Upper lobe of left lung (tissue), 6 donors: Measurements from ENCODE around the gene HSPB8. TPM values are rescaled to one million over a fixed set of nuclear protein-coding genes. Genes with fewer than 3 reads are reported as not detected.

Experiments
- ATAC-seq, 2 donors: fragments of 200-7000 bp; cut with Tn5 transposase; one replicate each; pipeline ENCODE4 v1.9.1; 2022; ENCODE audit warnings: mild to moderate bottlenecking in 2 of 2, moderate library complexity in 2 of 2; ENCODE audit not compliant: low FRiP score in 2 of 2
- DNase-seq, 2 donors: peaks; one replicate each; pipeline ENCODE4 v3.0.0-alpha.2; 2019 to 2020
- H3K27ac ChIP-seq, 4 donors: fragments of 200-600 bp; sonication (generic); one replicate each; pipeline ENCODE4 v1.5.1; 2016 to 2019
- H3K27me3 ChIP-seq, 4 donors: fragments of 200-600 bp; sonication (generic); one replicate each; pipeline ENCODE4 v1.5.1; 2017 to 2019
- H3K36me3 ChIP-seq, 4 donors: fragments of 200-600 bp; sonication (generic); one replicate each; pipeline ENCODE4 v1.5.1; 2016 to 2019
- H3K4me1 ChIP-seq, 4 donors: fragments of 200-600 bp; sonication (generic); one replicate each; pipeline ENCODE4 v1.5.1; 2018 to 2019
- H3K4me3 ChIP-seq, 4 donors: fragments of 200-600 bp; sonication (generic); one replicate each; pipeline ENCODE4 v1.5.1; 2017 to 2019; ENCODE audit warnings: mild to moderate bottlenecking in 2 of 4, moderate library complexity in 1 of 4
- H3K9me3 ChIP-seq, 4 donors: fragments of 200-600 bp; sonication (generic); one replicate each; pipeline ENCODE4 v1.5.1; 2018 to 2019
- EP300 ChIP-seq, 4 donors: sonication (generic); formaldehyde crosslinking; IDR thresholded peaks; one replicate each; pipeline ENCODE4 v1.5.1; 2017; ENCODE audit warnings: antibody characterized with exemption in 4 of 4, control low read depth in 2 of 4
- POLR2A ChIP-seq, 4 donors: fragments of 450-650 bp; IDR thresholded peaks; one replicate each; pipeline ENCODE4 v1.5.1; 2016 to 2017; ENCODE audit warnings: antibody characterized with exemption in 4 of 4, mild to moderate bottlenecking in 2 of 4
- POLR2AphosphoS5 ChIP-seq, 2 donors: sonication (generic); formaldehyde crosslinking; IDR thresholded peaks; one replicate each; pipeline ENCODE4 v1.5.1; 2017; ENCODE audit warnings: antibody characterized with exemption in 2 of 2
- WGBS, 2 donors: methylation state at CpG; one replicate each; pipeline ENCODE4 v1.1.5; 2017 to 2018; 5-methylcytosine and 5-hydroxymethylcytosine counted together
- total RNA-seq, 6 donors: library from RNA; depleted of rRNA in 4 of 6; stranded (reverse); fragments of >200 nt in 4 of 6; gene quantifications; one replicate each; pipeline versions ENCODE4 v1.1.0 to v1.2.1, GENCODE V29; 2016 to 2021
- TF ChIP-seq, protein P1 (sequence below), 6 experiments: fragments of 450-650 bp in 4 of 6; fragments of 200-600 bp in 2 of 6; sonication (generic) in 2 of 6; IDR thresholded peaks; one replicate each; pipeline ENCODE4 v1.5.1; 2016 to 2019; ENCODE audit warnings: antibody characterized with exemption in 6 of 6
- donor health status: DM: no; HTN: no; CAD: no; lungs with moderate emphysema.
- donor health status: DM: no; HTN: yes; CAD: no; lungs with severe emphysema.

The HSPB8 gene
- total RNA-seq, 6 donors from 2014 or later: 15.7 to 59.9 (median 39.8) TPM

GRCh38 chr12:119222222-119222951 lies 43.7 kb downstream of the HSPB8 start:
- Histone ChIP-seq H3K9me3 (no peaks in the 10 kb centered on the region), H3K36me3 (no peaks in the 10 kb centered on the region), H3K4me3 (no peak overlapping the region), H3K27me3 (no peaks in the 10 kb centered on the region), H3K4me1 (peaks cover 0 to 18% (median 5%) of the 10 kb centered on the region in 4 donors), H3K27ac (no peak overlapping the region)
- ATAC-seq: peak; percentile 41 to 81
- 57 to 59% methylated on average over 5 of the region's 5 CpGs for WGBS, 2 donors
- TF ChIP-seq, protein P1, sequence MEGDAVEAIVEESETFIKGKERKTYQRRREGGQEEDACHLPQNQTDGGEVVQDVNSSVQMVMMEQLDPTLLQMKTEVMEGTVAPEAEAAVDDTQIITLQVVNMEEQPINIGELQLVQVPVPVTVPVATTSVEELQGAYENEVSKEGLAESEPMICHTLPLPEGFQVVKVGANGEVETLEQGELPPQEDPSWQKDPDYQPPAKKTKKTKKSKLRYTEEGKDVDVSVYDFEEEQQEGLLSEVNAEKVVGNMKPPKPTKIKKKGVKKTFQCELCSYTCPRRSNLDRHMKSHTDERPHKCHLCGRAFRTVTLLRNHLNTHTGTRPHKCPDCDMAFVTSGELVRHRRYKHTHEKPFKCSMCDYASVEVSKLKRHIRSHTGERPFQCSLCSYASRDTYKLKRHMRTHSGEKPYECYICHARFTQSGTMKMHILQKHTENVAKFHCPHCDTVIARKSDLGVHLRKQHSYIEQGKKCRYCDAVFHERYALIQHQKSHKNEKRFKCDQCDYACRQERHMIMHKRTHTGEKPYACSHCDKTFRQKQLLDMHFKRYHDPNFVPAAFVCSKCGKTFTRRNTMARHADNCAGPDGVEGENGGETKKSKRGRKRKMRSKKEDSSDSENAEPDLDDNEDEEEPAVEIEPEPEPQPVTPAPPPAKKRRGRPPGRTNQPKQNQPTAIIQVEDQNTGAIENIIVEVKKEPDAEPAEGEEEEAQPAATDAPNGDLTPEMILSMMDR (IDR thresholded peaks at IDR 0.05): no peak
- TF ChIP-seq POLR2A (IDR thresholded peaks at IDR 0.05) (no peak), EP300 (IDR thresholded peaks at IDR 0.05) (no peak), POLR2AphosphoS5 (IDR thresholded peaks at IDR 0.05) (no peak)
- DNase-seq: peak in 1 of 2 donors; percentile 20

- no peaks in the 10 kb centered on the region for H3K9me3 ChIP-seq
- H3K4me1 ChIP-seq: peaks cover 0 to 18% (median 5%) of the 10 kb centered on the region in 4 donors
- 39 to 40% methylated on average over 4 of the region's 4 CpGs for WGBS, 2 donors
- DNase-seq: no peak
- H3K27ac ChIP-seq: no peak overlapping the region
- H3K36me3 ChIP-seq: no peaks in the 10 kb centered on the region
- H3K4me3 ChIP-seq: no peak overlapping the region
- H3K27me3 ChIP-seq: no peaks in the 10 kb centered on the region
- TF ChIP-seq POLR2AphosphoS5 (IDR thresholded peaks at IDR 0.05) (no peak), EP300 (IDR thresholded peaks at IDR 0.05) (no peak), POLR2A (IDR thresholded peaks at IDR 0.05) (no peak)
- TF ChIP-seq, protein P1 (IDR thresholded peaks at IDR 0.05): no peak
- ATAC-seq: no peak
These were observed 46.7 kb downstream of the HSPB8 start for GRCh38 chr12:119225454-119225853.

GRCh38 chr12:119227292-119227691 lies 48.6 kb downstream of the HSPB8 start:
- TF ChIP-seq EP300 (IDR thresholded peaks at IDR 0.05) (peak in 1 of 4 donors; percentile 58), POLR2AphosphoS5 (IDR thresholded peaks at IDR 0.05) (no peak)
- no peak for ATAC-seq
- H3K4me3 ChIP-seq: no peak overlapping the region
- no peaks in the 10 kb centered on the region for H3K27me3 ChIP-seq
- H3K27ac ChIP-seq: no peak overlapping the region
- peak in 1 of 2 donors; percentile 32 for DNase-seq
- H3K36me3 ChIP-seq: no peaks in the 10 kb centered on the region
- 30 to 41% methylated on average over 3 of the region's 3 CpGs for WGBS, 2 donors
- H3K4me1 ChIP-seq: peaks cover 0 to 18% (median 3%) of the 10 kb centered on the region in 4 donors
- no peaks in the 10 kb centered on the region for H3K9me3 ChIP-seq

DNA sequence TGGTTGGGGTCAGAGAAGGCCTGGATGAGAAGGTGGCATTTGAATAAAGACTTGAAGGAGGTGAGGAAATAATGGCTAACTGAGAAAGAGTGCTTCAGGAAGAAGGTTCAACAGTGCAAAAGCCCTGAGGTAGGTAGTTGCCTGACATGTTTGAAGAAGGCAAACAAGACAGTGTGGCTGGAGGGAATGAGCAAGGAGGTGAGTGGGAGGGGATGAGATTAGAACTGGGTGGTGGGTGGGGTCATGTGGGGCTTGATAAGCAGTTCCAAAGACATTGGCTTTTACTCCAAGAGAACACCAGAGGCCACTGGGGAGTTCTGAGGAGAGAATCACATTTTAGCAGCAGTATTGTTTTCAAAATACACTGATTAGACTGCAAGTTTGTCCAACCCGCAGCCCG lies 50.5 kb downstream of the HSPB8 start:
- Histone ChIP-seq H3K9me3 (no peaks in the 10 kb centered on the region), H3K27me3 (no peaks in the 10 kb centered on the region), H3K36me3 (no peaks in the 10 kb centered on the region), H3K4me3 (no peak overlapping the region), H3K4me1 (peaks cover 0 to 14% (median 3%) of the 10 kb centered on the region in 4 donors), H3K27ac (no peak overlapping the region)
- WGBS, 2 donors: 88 to 97% methylated on average over 2 of the region's 2 CpGs
- TF ChIP-seq, protein P1 (IDR thresholded peaks at IDR 0.05): no peak
- TF ChIP-seq EP300 (IDR thresholded peaks at IDR 0.05): no peak
- TF ChIP-seq POLR2A (IDR thresholded peaks at IDR 0.05): no peak
- TF ChIP-seq POLR2AphosphoS5 (IDR thresholded peaks at IDR 0.05): no peak
- DNase-seq (no peak), ATAC-seq (no peak)

GRCh38 chr12:119229837-119230236 lies 51.1 kb downstream of the HSPB8 start:
- Histone ChIP-seq H3K9me3 (no peaks in the 10 kb centered on the region), H3K27ac (no peak overlapping the region), H3K4me3 (peak overlapping the region in 2 of 4 donors; percentile 17 to 25), H3K4me1 (peaks cover 0 to 14% (median 3%) of the 10 kb centered on the region in 4 donors), H3K27me3 (no peaks in the 10 kb centered on the region), H3K36me3 (no peaks in the 10 kb centered on the region)
- 36 to 50% methylated on average over 9 of the region's 9 CpGs for WGBS, 2 donors
- ATAC-seq (peak in 1 of 2 donors; percentile 62), DNase-seq (no peak)
- TF ChIP-seq POLR2AphosphoS5 (IDR thresholded peaks at IDR 0.05) (no peak), POLR2A (IDR thresholded peaks at IDR 0.05) (no peak), EP300 (IDR thresholded peaks at IDR 0.05) (no peak)
- TF ChIP-seq, protein P1 (IDR thresholded peaks at IDR 0.05): no peak
